Measurements from ENCODE around the gene SH3TC2. TPM values are rescaled to one million over a fixed set of nuclear protein-coding genes. Genes with fewer than 3 reads are reported as not detected.

The SH3TC2 gene
- total RNA-seq, 1 donor from 2014 or later, result 0.13 TPM

- no peak overlapping the region for H3K27ac Mint-ChIP-seq (ENCODE audit: unreplicated experiment)
- no peak for TF ChIP-seq CTCF (IDR thresholded peaks at IDR 0.05; ENCODE audit: unreplicated experiment)
- H3K4me3 Mint-ChIP-seq (ENCODE audit: unreplicated experiment), result no peak overlapping the region
- H3K9me3 Mint-ChIP-seq (ENCODE audit: unreplicated experiment), result no peaks in the 10 kb centered on the region
- no peak for DNase-seq (ENCODE audit: low spot score)
- no peaks in the 10 kb centered on the region for H3K27me3 Mint-ChIP-seq (ENCODE audit: unreplicated experiment)
- peaks cover 16% of the 10 kb centered on the region for H3K4me1 Mint-ChIP-seq (ENCODE audit: unreplicated experiment)
- no peaks in the 10 kb centered on the region for H3K36me3 Mint-ChIP-seq (ENCODE audit: low read depth, unreplicated experiment)
Measured at GRCh38 chr5:148970876-148971275, 92.0 kb downstream of the SH3TC2 start.

DNA sequence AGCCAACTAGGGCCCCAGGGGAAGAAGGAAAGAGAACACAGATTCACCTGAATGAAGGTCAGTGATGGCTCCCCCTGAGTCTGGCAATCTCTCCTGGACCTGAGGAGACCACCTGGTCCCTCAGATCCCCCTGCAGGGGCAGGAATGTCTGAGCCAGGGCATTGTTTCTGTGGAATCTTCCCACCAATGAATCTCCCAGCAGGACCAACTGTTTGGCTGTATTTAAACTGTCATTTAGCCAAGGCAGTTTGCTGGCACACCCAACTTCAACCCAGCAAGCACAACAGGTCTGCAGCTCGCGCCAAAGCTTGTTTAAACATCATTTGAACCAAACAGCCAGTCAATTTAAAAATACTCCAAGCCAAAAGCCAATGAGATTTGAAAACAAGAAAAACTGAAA lies 92.6 kb downstream of the SH3TC2 start:
- no peaks in the 10 kb centered on the region for H3K36me3 Mint-ChIP-seq (ENCODE audit: low read depth, unreplicated experiment)
- no peaks in the 10 kb centered on the region for H3K27me3 Mint-ChIP-seq (ENCODE audit: unreplicated experiment)
- no peaks in the 10 kb centered on the region for H3K9me3 Mint-ChIP-seq (ENCODE audit: unreplicated experiment)
- H3K27ac Mint-ChIP-seq (ENCODE audit: unreplicated experiment), result no peak overlapping the region
- no peak overlapping the region for H3K4me3 Mint-ChIP-seq (ENCODE audit: unreplicated experiment)
- no peak for TF ChIP-seq CTCF (IDR thresholded peaks at IDR 0.05; ENCODE audit: unreplicated experiment)
- no peak for DNase-seq (ENCODE audit: low spot score)
- peaks cover 16% of the 10 kb centered on the region for H3K4me1 Mint-ChIP-seq (ENCODE audit: unreplicated experiment)

DNA sequence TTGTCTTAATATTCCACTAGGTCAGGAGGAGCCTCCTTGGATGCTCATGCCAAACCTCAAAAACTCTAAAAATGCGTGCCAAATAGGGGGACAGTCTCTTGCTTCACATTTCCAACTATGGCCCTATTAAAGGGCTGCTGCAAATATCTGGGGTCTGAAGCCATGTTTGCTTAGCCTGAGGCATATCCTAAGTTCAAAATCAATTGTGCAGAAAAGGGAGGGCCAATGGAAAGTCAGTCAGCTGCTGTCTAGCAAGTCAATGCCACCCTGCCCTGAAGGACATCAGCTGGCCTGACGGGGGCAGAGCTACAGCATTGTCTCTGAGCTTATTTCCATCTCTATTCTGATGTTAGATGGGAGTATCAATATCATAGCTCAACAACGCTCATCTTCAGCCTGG lies 93.6 kb downstream of the SH3TC2 start:
- no peak for DNase-seq (ENCODE audit: low spot score)
- Mint-ChIP-seq H3K4me1 (ENCODE audit: unreplicated experiment) (peaks cover 15% of the 10 kb centered on the region), H3K36me3 (ENCODE audit: low read depth, unreplicated experiment) (no peaks in the 10 kb centered on the region), H3K27ac (ENCODE audit: unreplicated experiment) (no peak overlapping the region), H3K27me3 (ENCODE audit: unreplicated experiment) (no peaks in the 10 kb centered on the region), H3K9me3 (ENCODE audit: unreplicated experiment) (no peaks in the 10 kb centered on the region), H3K4me3 (ENCODE audit: unreplicated experiment) (no peak overlapping the region)
- TF ChIP-seq CTCF (IDR thresholded peaks at IDR 0.05; ENCODE audit: unreplicated experiment), result no peak

- no peaks in the 10 kb centered on the region for H3K27me3 Mint-ChIP-seq (ENCODE audit: unreplicated experiment)
- peaks cover 9% of the 10 kb centered on the region for H3K4me1 Mint-ChIP-seq (ENCODE audit: unreplicated experiment)
- no peak for TF ChIP-seq CTCF (IDR thresholded peaks at IDR 0.05; ENCODE audit: unreplicated experiment)
- no peak overlapping the region for H3K27ac Mint-ChIP-seq (ENCODE audit: unreplicated experiment)
- H3K4me3 Mint-ChIP-seq (ENCODE audit: unreplicated experiment), result no peak overlapping the region
- H3K36me3 Mint-ChIP-seq (ENCODE audit: low read depth, unreplicated experiment), result no peaks in the 10 kb centered on the region
- no peak for DNase-seq (ENCODE audit: low spot score)
- H3K9me3 Mint-ChIP-seq (ENCODE audit: unreplicated experiment), result no peaks in the 10 kb centered on the region
Measured at GRCh38 chr5:148968311-148968710, 94.6 kb downstream of the SH3TC2 start.

- Mint-ChIP-seq H3K27me3 (ENCODE audit: unreplicated experiment) (no peaks in the 10 kb centered on the region), H3K9me3 (ENCODE audit: unreplicated experiment) (no peaks in the 10 kb centered on the region), H3K36me3 (ENCODE audit: low read depth, unreplicated experiment) (no peaks in the 10 kb centered on the region), H3K27ac (ENCODE audit: unreplicated experiment) (no peak overlapping the region), H3K4me3 (ENCODE audit: unreplicated experiment) (no peak overlapping the region), H3K4me1 (ENCODE audit: unreplicated experiment) (peaks cover 4% of the 10 kb centered on the region)
- no peak for DNase-seq (ENCODE audit: low spot score)
- no peak for TF ChIP-seq CTCF (IDR thresholded peaks at IDR 0.05; ENCODE audit: unreplicated experiment)
Measured at GRCh38 chr5:148967783-148968182, 95.1 kb downstream of the SH3TC2 start.
